Urothelium cell line (cell line): Measurements from ENCODE around the gene PHLDA1.
A peak's percentile ranks its signal among the peaks of the same experiment; 100 is the strongest.

Experiments
- DNase-seq: peaks from one replicate; pipeline ENCODE4 v3.0.0; 2011; ENCODE audit warnings: low spot score, mixed read lengths
- FAIRE-seq: peaks from 2 replicates; lab custom pipeline; 2011; peaks lifted over from hg19 to GRCh38; lab: Jason Lieb, UNC

Gene PHLDA1

GRCh38 chr12:76031414-76032042, at the start of gene PHLDA1:
TSS of gene PHLDA1 (minus strand) at chr12:76031776.
- FAIRE-seq, result no peak
- peak; percentile 89 for DNase-seq

GRCh38 chr12:76080729-76081415, 49.3 kb upstream of the PHLDA1 start:
- FAIRE-seq, result no peak
- no peak for DNase-seq

DNA sequence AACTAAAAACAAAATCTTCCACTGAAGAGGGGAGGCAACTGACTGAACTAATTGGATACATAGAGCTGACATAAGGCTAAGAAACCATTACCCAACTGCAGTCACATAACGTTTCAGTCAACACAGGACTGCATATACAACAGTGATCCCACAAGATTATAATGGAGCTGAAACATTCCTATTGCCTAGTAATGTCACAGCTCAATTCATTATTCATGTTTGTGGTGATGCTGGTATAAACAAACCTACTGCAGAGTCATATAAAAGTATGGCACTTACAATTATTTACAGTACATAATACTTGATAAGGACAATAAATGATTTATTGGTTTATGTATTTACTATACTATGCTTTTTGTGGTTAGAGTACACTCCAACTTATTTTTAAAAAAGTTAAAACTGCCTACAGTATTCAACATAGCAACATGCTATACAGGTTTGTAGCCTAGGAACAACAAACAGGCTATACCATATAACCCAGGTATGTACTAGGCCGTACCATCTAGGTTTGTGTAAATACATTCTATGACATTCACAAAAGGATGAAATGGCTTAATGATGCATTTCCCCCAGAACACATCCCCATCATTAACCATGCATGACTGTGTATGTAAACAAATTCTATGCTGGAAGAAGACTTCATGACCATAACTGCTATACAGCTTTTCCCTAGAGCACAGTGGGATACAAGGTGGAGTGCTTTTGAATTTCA, 48.6 kb upstream of the PHLDA1 start:
- DNase-seq (no peak), FAIRE-seq (no peak)

- no peak for FAIRE-seq
Measured at GRCh38 chr12:76078748-76079147, 47.2 kb upstream of the PHLDA1 start.

DNA sequence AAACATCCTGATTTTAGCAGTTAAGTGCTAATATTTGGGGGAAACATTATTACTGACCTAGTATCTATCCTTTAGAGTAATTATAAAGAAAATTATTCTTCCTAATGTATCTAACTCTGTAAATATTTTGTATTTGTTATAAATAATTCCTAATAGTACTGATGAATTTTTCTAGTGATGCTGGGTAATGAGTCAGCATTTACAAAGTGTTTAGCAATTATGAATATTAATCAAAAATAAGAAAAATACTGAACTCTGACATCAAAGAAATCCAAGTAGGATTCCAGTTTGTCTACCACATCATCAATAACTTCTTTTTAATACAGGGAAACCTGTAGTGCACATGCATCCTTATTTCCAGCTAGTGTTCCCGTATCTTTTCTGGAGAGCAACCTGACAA, 43.9 kb upstream of the PHLDA1 start:
- FAIRE-seq (no peak), DNase-seq (no peak)

More at GRCh38 chr12:76078748-76079147, 47.2 kb upstream of the PHLDA1 start:
- no peak for DNase-seq

DNA sequence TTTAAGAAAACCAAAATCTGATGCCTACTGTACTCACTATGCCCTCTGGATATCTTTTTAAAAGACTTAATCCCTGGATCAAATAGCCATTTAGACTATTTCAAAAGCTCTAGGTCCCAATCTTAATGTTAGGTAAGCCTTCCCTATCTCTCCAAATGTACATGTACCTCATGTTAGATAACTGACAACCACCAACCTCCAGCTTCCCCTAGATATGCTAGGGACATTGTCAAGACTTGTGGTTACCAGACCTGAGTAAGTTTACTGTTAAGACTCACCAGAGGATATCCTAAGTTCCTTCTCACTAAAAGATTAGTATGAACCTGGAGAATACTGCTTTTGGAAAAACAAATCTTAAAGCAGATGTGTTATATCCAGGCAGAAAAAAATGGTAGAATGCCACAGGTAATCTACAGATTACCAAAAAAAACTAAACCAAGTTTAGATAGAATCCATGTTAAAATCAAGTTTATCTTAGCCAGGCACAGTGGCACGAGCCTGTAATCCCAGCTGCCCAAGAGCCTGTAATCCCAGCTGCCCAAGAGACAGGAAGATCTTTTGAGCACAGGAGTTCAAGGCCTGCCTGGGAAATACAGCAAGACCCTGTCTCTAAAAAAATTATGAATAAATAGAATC, 43.2 kb upstream of the PHLDA1 start:
- DNase-seq (no peak), FAIRE-seq (no peak)

GRCh38 chr12:76073561-76073960, 42.0 kb upstream of the PHLDA1 start:
- FAIRE-seq, result no peak
- no peak for DNase-seq

- no peak for FAIRE-seq
Measured at GRCh38 chr12:76072568-76072967, 41.0 kb upstream of the PHLDA1 start.

DNA sequence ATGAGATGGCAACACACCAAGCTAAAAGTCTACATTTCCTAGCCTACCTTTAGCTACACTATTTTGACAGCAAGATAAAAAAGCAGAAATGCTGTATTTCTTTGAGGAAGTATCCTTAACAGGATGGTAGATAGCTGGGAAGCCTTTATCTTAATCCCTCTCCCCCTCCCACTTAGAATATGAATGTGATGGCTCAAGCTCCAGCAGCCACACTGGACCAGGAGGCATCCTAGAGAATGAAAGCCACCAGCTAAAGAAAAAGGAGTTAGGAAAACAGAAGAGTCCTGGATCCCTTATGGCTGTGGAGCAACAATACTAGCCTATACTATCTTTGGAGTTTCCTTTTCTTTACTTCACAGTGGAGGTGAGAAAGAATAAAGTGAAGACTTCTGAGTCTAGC, 37.8 kb upstream of the PHLDA1 start:
- no peak for DNase-seq
- FAIRE-seq, result no peak

More at GRCh38 chr12:76072568-76072967, 41.0 kb upstream of the PHLDA1 start:
- DNase-seq, result no peak

GRCh38 chr12:76065917-76066316, 34.3 kb upstream of the PHLDA1 start:
- FAIRE-seq (no peak), DNase-seq (no peak)

DNA sequence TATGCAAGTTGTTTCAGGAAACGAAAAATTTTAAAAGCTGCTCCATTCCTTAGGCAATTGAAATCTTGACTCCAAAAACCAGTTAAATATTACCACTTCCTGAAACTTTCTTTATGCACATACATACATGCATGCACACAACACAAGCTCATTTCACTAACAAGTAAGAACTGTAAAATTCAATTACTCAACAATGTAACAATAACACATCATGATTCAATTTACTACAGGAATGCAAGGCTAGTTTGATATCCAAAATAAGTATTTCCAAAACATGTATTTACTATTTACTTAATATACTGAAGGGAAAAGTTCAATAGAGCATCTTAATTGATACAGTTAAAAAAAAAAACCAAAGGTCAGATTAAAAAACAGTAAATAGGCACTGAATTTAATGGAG, 33.3 kb upstream of the PHLDA1 start:
- no peak for FAIRE-seq
- no peak for DNase-seq

- FAIRE-seq (no peak), DNase-seq (no peak)
Measured at GRCh38 chr12:76060111-76060510, 28.5 kb upstream of the PHLDA1 start.

- DNase-seq (no peak), FAIRE-seq (no peak)
Measured at GRCh38 chr12:76057326-76057725, 25.8 kb upstream of the PHLDA1 start.

- DNase-seq, result no peak
- FAIRE-seq, result no peak
Measured at GRCh38 chr12:76055393-76055792, 23.8 kb upstream of the PHLDA1 start.

GRCh38 chr12:76049575-76050251, 18.1 kb upstream of the PHLDA1 start:
- no peak for FAIRE-seq
- no peak for DNase-seq

DNA sequence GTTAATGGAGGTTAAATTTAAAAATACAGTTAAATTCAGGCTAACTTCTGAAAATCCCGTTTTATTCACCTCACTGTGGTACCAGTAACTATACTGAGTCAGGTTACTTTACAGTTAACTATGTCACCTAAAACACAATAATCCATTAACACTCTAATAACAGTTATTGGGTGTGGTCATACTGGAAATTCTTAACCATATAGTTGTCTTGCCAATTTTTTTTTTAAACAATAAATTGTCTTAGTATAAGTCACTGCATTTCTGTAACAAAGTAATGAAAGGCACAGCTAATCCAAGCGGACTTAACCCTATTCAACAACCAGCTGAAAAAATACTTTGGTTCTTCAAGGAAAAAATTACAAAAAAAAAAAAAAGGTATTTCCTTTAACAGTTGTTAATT, 16.2 kb upstream of the PHLDA1 start:
- FAIRE-seq, result no peak
- no peak for DNase-seq

- no peak for DNase-seq
- FAIRE-seq, result no peak
Measured at GRCh38 chr12:76047060-76047459, 15.5 kb upstream of the PHLDA1 start.

DNA sequence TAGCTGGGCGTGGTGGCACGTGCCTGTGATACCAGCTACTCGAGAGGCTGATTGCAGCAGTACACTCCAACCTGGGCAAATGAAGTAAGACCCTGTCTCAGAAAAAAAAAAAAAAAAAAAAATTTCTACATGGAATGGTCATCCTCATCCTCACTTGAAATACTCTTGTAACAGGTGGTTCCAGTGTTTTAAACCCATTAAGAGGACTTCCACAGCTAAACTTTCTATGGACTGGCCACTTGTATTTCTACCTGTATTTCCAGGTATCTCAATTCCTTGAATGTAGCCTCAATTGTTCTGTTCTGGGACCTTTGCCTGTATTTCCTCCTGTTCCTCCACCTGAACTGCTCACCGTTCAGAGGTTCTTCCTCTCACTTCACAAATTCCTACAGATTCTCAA, 11.8 kb upstream of the PHLDA1 start:
- no peak for DNase-seq
- no peak for FAIRE-seq

DNA sequence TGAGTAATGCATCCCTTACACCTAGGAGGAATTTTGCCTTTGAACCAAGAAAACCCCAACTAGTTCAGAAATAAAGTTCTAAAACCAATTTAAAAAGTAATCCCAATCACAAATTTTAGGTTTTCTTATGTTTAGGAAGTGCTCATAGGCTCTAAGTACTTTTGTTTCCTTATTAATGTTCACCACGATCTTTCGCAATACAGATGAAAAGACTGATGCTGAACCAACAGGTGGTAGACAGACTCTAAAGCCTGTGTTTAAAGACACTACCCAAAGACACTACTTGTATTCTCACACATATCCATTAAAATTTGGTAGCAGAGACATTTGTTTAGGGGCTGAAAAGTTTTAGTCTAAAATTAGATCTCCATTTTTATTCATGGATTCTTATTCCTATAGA, 10.6 kb upstream of the PHLDA1 start:
- FAIRE-seq (no peak), DNase-seq (no peak)

- DNase-seq, result no peak
- FAIRE-seq, result no peak
Measured at GRCh38 chr12:76041406-76041805, 9.8 kb upstream of the PHLDA1 start.

DNA sequence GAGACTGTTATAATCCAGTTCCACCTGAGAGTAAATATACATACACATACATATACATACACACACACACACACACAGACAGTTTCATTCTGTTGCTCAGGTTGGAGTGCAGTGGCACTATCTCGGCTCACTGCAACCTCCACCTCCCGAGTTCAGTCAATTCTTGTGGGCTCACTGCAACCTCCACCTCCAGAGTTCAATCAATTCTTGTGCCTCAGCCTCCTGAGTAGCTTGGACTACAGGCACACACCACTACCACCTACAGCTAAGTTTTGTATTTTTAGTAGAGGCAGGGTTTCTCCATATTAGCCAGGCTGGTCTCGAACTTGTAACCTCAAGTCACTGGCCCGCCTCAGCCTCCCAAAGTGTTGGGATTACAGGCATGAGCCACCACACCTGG, 8.9 kb upstream of the PHLDA1 start:
- DNase-seq (no peak), FAIRE-seq (no peak)
